Erythroblast (primary cell): ENCODE measurements around the gene ALG2.
"Not testable (repeated sequence)": the region's sequence is repeated elsewhere in the genome, so short reads cannot be mapped to it uniquely, and the experiment has no call there.

Experiments used
- DNase-seq, 2 experiments: peaks; one replicate each; lab custom pipeline; 2025; lab: John Stamatoyannopoulos, UW
- GATA1 ChIP-seq: IDR thresholded peaks from 2 replicates; pipeline ENCODE4 v1.6.1; 2011; ENCODE audit warnings: low read depth, mild to moderate bottlenecking, control low read depth, low read length, moderate library complexity
- POLR2A ChIP-seq: IDR thresholded peaks from 2 replicates; pipeline ENCODE4 v1.6.1; 2011; ENCODE audit warnings: mild to moderate bottlenecking, low read length

Gene ALG2

DNA sequence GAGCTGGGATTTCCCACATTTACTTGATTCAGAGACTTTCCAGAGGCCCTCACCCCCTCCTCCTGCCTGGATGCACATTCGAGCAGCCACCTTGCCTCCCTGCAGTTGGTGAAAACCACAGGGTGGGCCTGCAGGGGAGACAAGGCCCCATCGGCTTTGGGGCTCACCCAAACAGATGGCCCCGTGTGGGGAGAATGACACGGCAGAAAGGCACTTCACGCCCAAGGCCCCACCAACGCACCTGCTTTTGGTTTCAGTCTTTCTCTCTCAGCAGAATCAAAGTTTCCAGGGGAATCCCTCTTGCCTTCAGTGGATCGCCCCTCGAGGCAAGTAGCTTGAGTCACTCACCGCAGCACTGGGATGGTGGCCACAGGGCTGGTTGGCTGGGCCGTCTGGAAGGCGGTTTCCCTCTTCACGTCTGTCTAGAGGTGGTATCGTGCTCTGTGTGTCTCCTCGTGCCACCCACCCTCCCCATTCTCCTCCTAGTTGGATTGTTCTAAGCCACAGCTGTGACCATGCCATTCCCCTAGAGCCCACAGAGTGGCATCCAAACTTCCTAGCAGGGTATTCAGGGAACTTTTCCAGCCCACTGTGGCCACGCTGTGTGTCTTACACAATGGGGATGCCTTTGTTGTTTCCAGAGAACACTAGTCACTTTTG, 32.2 kb upstream of the ALG2 start:
- TF ChIP-seq POLR2A (no peak), GATA1 (no peak)
- DNase-seq, result peak in 1 of 2 experiments; percentile 5

DNA sequence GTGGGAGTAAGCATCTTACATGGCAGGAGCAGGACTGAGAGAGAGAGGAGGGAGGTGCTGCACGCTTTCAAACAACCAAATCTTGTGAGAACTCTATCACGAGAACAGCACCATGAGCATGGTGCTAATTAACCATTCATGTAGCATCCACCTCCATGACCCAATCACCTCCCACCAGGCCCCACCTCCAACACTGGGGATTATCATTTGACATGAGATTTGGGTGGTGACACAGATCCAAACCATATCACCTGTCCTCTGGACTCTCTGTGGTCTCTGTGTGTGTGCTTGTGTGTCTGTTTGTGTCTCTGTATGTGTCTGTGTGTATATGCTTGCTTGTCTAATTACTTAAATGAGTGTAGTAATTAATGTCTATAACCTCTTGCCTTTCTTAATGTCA, 31.4 kb upstream of the ALG2 start:
- DNase-seq, result no peak
- TF ChIP-seq GATA1 (no peak), POLR2A (no peak)

DNA sequence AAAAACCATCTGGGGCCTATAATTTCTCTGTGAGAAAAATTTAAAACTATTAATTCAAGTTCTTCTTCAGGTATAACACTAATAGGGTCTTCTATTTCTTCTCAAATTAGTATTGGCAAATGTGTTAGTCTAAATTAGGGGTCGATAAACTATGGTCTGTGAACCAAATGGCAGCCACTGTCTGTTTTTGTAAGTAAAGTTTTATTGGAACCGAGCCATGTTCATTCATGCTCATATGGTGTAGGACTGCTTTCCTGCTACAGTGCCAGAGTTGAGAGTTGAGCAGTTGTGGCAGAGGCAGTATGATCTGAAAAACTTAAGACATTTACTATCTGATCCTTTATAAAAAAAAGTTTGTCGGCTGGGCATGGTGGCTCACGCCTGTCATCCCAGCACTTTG, 29.4 kb upstream of the ALG2 start:
- TF ChIP-seq GATA1 (no peak), POLR2A (no peak)
- no peak for DNase-seq

DNA sequence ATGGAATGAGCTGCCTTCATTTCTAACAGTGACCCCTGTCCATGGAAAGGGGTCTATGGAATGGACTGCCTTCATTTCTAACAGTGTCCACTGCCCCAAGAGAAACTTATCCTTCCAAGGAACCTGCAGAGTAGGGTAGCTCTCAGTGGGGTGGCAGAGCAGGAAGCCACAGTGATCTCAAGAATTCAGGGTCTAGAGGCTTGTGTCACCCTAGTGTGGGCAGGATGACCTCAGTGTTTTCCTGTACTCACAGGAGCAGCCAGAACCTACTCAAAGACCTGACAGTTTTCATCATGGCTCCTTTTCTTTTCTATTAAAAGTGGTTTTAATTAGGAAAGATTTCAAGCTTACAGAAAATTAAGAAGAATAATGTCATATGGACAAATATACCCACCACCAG, 27.9 kb upstream of the ALG2 start:
- TF ChIP-seq POLR2A (no peak), GATA1 (no peak)
- no peak for DNase-seq

DNA sequence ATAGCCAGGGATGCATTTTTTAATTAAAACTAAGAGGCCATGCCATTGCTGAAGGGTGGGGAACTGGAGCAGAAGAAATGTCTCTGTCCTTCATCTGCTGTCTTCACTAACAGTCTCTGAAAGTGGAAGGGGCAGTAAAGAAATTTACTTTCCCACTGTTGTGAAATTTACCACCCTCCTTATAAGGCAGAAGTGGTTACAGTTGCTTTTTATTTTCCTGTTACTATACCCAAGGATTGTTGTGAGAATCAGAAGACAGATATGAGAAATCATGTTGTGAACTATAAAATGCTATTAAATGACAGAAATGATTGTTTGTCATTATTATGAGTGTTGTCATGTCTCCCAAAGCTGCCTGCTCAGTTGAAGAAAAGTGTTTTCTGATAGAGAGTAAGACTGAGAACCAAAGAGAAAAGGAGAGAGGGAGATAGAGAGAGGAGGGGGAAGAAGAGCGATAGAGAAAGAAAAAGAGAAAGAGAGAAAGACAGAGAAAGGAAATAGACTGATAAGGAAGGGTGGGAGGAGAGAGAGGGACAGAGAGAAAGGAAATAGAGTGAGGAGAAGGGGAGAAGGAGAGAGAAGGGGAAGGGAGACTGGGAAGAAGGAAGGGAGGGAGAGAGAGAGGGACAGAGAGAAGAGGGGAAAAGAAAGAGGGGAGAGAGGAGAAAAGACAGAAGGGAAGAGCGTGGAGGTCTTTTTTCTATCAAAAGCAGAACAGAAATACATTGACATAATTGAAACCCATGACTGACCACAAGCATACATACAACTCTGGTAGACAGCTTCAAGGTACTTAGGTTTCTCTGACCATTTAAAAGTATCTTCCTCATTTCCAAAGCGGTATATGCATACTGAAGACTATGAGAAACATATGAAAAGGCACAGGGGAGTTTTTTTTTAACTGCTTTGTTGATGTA, 22.9 kb upstream of the ALG2 start:
- no peak for DNase-seq
- TF ChIP-seq POLR2A, result no peak
- no peak for TF ChIP-seq GATA1

DNA sequence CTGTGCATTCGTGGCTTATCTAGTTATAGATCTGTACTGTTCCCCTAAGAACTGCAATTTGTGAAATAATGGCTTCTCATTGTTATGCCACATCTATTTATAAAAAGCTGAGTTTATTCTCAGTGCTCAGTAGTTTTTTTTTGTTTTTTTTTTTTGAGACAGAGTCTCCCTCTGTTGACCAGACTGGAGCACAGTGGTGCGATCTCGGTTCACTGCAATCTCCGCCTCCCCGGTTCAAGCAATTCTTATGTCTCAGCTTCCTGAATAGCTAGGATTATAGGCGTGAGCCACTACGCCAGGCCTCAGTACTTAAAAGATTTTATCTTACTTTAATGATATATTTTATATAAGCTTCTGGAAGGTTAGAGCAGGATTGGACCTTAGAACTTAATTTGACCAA, 19.4 kb upstream of the ALG2 start:
- no peak for DNase-seq
- no peak for TF ChIP-seq GATA1
- TF ChIP-seq POLR2A, result no peak

DNA sequence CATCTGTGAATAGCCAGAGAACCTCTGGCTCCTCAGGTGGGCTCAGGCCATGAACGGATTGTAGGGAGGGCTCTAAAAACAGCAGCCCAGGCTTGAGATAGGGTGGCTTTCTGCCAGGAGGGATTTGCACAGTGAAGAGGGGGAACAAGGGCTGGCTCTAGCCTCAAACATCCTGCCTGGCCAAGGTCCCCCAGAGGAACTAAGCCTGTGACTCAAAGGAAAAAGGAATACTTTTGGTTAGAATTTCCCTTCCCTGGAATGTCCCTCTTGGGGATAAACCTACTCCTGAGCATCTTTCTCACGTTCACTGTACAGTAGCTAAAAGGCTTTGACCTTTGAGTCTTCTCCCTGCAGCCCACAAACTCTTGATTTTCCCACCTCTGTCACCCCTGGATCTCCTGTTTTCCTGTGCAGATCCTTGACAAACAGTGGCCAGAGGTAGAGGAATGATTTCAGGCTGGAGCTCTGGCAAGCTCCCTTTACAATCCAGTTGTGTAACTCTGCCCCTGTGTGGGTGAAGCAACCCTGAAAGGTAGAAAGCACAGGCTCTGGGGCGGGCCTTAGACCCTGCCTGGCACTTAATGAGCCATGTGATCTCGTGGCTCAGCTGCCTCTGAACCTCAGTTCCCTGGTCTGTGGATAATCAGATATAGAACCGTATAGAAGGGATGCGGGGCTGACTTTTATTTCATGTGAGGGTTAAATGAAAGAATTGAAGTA, 17.8 kb upstream of the ALG2 start:
- no peak for DNase-seq
- TF ChIP-seq GATA1 (no peak), POLR2A (no peak)

DNA sequence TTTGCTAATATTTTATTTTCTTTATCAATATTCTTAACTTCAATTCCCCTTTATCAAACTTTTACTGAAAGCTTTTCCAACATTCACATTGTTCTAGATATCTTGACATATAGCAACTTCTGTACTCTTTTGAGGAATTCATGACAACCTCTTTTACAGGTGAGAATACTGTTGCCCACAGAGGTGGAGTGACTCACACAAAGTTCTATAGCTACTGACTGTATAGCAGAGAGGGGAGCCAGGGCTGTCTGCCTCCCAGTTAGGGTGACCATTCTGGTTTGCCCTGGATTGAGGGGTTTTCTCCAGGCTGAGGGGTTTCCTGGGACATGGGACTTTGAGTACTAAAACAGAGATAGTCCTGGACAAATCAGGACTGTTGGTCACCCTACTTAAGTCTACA, 16.6 kb upstream of the ALG2 start:
- DNase-seq, result no peak
- no peak for TF ChIP-seq POLR2A
- no peak for TF ChIP-seq GATA1

DNA sequence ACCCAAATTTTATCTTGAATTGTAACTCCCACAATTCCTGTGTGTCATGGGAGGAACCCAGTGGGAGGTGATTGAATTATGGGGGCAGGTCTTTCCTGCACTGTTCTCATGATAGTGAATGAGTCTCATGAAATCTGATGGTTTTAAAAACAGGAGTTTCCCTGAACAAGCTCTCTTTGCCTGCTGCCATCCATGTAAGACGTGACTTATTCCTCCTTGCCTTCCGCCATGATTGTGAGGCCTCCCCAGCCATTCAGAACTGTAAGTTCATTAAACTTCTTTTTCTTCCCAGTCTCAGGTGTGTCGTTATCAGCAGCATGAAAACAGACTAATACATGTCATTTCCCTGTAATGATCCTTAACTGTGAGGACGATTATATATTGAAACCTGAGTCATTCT, 16.1 kb upstream of the ALG2 start:
- not testable (repeated sequence) for DNase-seq

DNA sequence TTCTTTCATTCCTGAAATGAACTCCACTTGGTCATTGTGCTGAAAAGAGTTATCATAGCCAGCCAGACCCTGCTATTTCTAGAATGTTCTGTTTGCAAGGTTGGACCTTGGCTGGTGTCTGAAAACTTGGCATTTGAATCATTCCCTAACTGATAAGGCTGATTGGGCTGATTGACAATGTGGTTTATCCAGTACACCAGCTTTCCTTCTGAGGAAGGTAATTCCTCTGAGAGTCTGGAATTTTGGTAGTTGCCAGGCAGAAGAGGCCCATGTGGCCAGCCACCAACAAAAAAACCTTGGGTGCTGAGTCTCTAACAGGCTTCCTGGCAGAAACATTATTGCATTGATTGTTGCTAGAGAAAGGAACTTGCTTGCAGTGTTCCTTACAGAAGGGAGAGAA, 15.6 kb upstream of the ALG2 start:
- TF ChIP-seq GATA1, result no peak
- TF ChIP-seq POLR2A, result no peak
- DNase-seq, result no peak

DNA sequence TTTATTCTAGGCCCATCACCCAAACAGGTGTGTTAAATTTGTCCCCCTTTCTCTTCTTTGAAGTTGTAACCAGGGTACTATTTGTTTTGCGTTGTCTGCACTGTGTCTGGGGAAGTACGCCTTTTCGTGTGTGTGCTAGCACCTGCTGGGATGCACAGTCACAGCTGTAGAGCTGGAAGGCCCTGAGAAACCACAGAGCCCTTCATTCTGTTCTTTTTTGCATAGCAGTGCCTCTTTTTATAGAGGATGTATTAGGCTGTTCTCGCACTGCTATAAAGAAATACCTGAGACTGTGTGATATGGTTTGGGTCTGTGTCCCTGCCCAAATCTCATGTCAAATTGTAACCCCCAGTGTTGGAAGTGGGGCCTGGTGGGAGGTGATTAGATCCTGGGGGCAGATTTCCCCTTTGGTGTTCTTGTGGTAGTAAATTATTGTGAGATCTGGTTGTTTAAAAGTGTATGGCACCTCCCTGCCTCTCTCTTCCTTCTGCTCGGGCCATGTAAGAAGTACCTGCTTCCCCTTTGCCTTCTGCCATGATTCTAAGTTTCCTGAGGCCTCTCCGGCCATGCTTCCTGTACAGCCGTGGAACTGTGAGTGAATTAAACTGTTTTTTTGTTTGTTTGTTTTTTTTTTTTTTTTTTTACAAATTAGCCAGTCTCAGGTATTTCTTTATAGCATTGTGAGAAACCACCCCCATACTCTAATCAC, 14.3 kb upstream of the ALG2 start:
- peak in 1 of 2 experiments; percentile 48 for DNase-seq
- TF ChIP-seq GATA1 (no peak), POLR2A (no peak)

DNA sequence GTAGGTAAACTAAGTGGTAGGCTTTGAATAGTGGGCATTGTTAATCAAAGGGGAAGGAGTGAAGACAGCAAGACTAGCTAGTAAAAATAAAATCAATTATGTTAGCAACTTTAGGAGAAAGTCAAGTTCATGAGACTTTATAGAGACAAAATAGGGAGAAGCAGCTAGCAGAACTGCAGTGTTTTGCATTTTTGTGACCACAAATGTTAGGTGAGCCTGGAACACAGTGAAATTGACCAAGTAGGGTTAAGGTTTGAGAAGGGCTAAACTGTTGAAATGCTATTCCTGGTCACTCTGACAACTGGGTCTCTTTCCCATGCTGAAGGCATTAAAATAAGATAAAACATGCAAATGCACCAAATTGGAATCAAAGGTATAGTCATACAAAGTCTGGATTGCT, 13.3 kb upstream of the ALG2 start:
- no peak for DNase-seq

DNA sequence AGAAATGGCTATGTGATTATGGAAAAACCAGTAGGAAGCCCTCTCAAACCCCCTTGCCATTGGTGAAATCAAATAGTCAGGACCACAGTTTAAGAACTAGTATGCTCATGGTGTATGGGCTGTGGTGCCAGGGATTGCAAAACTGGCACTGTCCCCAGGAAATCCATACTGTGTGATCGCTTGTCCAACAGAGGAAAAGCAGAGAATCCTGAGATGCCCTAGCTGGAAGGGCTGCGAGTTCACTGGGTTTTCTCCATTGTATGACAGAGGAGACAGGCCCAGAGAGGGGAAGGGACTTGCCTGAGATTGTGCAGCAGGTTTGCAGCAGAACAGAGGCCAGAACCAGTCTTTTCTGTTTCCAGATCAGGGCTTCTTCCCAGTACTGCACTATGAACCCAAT, 12.9 kb upstream of the ALG2 start:
- no peak for TF ChIP-seq GATA1
- TF ChIP-seq POLR2A, result no peak

More for the DNA sequence above, 13.3 kb upstream of the ALG2 start:
- no peak for TF ChIP-seq POLR2A
- TF ChIP-seq GATA1, result no peak

More for the DNA sequence above, 12.9 kb upstream of the ALG2 start:
- DNase-seq, result no peak
